Heart right ventricle (tissue), 16 donors: ENCODE measurements around the gene LMX1B. TPM values are rescaled to one million over a fixed set of nuclear protein-coding genes. Genes with fewer than 3 reads are reported as not detected.
A peak's percentile ranks its signal among the peaks of the same experiment; 100 is the strongest.

Experiments
- ATAC-seq, 8 donors: fragments of 200-7000 bp; cut with Tn5 transposase; one replicate each; pipeline ENCODE4 v1.9.1; 2020; ENCODE audit warnings: mild to moderate bottlenecking in 8 of 8, moderate library complexity in 8 of 8, moderate number of reproducible peaks in 1 of 8
- DNase-seq, 2 donors: peaks; one replicate each; pipeline ENCODE4 v3.0.0-alpha.2; 2020
- H3K27ac ChIP-seq, 10 donors: fragments of 200-600 bp; sonication (generic) in 2 of 10; one replicate each; pipeline versions ENCODE4 v1.5.0 to v1.8.0; 2020 to 2022; ENCODE audit warnings: mild to moderate bottlenecking in 3 of 10
- H3K27me3 ChIP-seq, 7 donors: fragments of 200-600 bp; one replicate each; pipeline ENCODE4 v1.8.0; 2021 to 2022; ENCODE audit warnings: mild to moderate bottlenecking in 2 of 7
- H3K36me3 ChIP-seq, 9 donors: fragments of 200-600 bp; sonication (generic) in 1 of 9; one replicate each; pipeline versions ENCODE4 v1.5.0 to v1.8.0; 2020 to 2022; ENCODE audit warnings: mild to moderate bottlenecking in 2 of 9
- H3K4me1 ChIP-seq, 9 donors: fragments of 200-600 bp; sonication (generic) in 1 of 9; one replicate each; pipeline versions ENCODE4 v1.5.0 to v1.8.0; 2020 to 2022; ENCODE audit warnings: mild to moderate bottlenecking in 4 of 9
- H3K4me3 ChIP-seq, 10 donors: fragments of 200-600 bp; sonication (generic) in 2 of 10; one replicate each; pipeline versions ENCODE4 v1.5.0 to v1.8.0; 2020 to 2022; ENCODE audit warnings: mild to moderate bottlenecking in 7 of 10, moderate library complexity in 2 of 10
- H3K9me3 ChIP-seq, 11 donors: fragments of 200-600 bp in 10 of 11; sonication (generic) in 2 of 11; one replicate each; pipeline versions ENCODE4 v1.5.0 to v1.8.0; 2013 to 2022; ENCODE audit warnings: mild to moderate bottlenecking in 2 of 11, control low read depth in 1 of 11, moderate library complexity in 1 of 11
- CTCF ChIP-seq, 9 donors: fragments of 200-600 bp; sonication (generic) in 2 of 9; IDR thresholded peaks; one replicate each; pipeline versions ENCODE4 v1.5.0 to v1.8.0; 2021 to 2022; ENCODE audit warnings: antibody characterized with exemption in 9 of 9, mild to moderate bottlenecking in 5 of 9, moderate library complexity in 1 of 9
- WGBS, 2 donors: extraction: QIAGEN DNeasy Blood & Tissue Kit; methylation state at CpG; one replicate each; pipeline ENCODE4 v1.1.7; 2013; ENCODE audit warnings: inconsistent platforms in 1 of 2; 5-methylcytosine and 5-hydroxymethylcytosine counted together
- intact Hi-C, 10 donors: fragments of 100-400 bp; cut with DNase I; formaldehyde crosslinking; loops; one replicate each; pipeline versions ENCODE4 v1.11.1 to v1.14.2; 2022
- polyA plus RNA-seq, 2 donors: library from polyadenylated mRNA; stranded (reverse); fragments of 200-250 nt; gene quantifications; one replicate each; pipeline ENCODE4 v1.2.3, GENCODE V29; 2013
- total RNA-seq, 10 donors: library from RNA; stranded (reverse); fragmentation: NEBNext Ultra II Directional in 3 of 10; extraction: Animal tissue kit (Norgen Biotek cat#: 25700) in 3 of 10; gene quantifications; one replicate each; pipeline versions ENCODE4 v1.2.1 to v1.2.4, GENCODE V29; 2021 to 2023
- donor health status: Arrhythmogenic right ventricular cardiomyopathy.
- donor health status: ischemic (EF 13 %, LVEDD 7.1; RV severe dilation, severe dysfunction).
- donor health status: healthy with polysubstance abuse.
- donor health status: DM: no; HTN: yes; CAD: no.
- donor health status: DM: no; HTN: no; CAD: no.
- donor health status: ischemic (EF 25% LVEDD 6.9; RV normal size, moderate dysfunction).
- donor health status: ischemic (EF 25% LVEDD 5.7; RV mildly dilated, moderate dysfunction).
- donor health status: healthy.
- donor health status: DM: yes; HTN: yes; CAD: no.
- donor health status: Ischemic cardiomyopathy.
- donor health status: ischemic (EF 35%, LVEDD 5.7; RV mildly dilated, moderate dysfunction).
- donor health status: nonischemic (EF 11% LVEDD 7.7; RV severe dilation, severe dysfunction).
- donor health status: DM: yes; HTN: yes; CAD: no.
- donor health status: PGD.
- donor health status: ischemic (EF 29% LVEDD 5.4; RV normal size, mild dysfunction).
- donor health status: nonischemic (EF 23%, LVEDD 6.1; RV moderate dilation, normal function).

The LMX1B gene
- total and polyA plus RNA-seq, 12 donors: 0.25 to 0.97 (median 0.37) TPM

- intact Hi-C loops: loop anchor here in 6 of 10 donors (1.0 to 10.0 kb wide), 6 partner anchors 72 to 1703 kb away; no protein-coding TSS in a partner anchor
- no peak overlapping the region for H3K27ac ChIP-seq
- 6% methylated on average over 36 of the region's 36 CpGs for WGBS, 2 donors
- ATAC-seq (peak; percentile 57 to 88 (median 73)), DNase-seq (peak; percentile 68 to 78)
- H3K4me1 ChIP-seq: peaks cover 6 to 16% (median 14%) of the 10 kb centered on the region in 9 donors
- H3K9me3 ChIP-seq: no peaks in the 10 kb centered on the region
- H3K4me3 ChIP-seq: peak overlapping the region in 7 of 10 donors; percentile 5 to 25 (median 15)
- no peaks in the 10 kb centered on the region for H3K36me3 ChIP-seq
- peaks cover 11 to 71% (median 58%) of the 10 kb centered on the region in 7 donors for H3K27me3 ChIP-seq
- TF ChIP-seq CTCF (IDR thresholded peaks at IDR 0.05): peak; percentile 75 to 90 (median 86)
Measured at GRCh38 chr9:126704892-126705766, 91.4 kb downstream of the LMX1B start.

- no peaks in the 10 kb centered on the region for H3K9me3 ChIP-seq
- DNase-seq: peak; percentile 38 to 68
- ATAC-seq: peak in 7 of 8 donors; percentile 38 to 60 (median 51)
- H3K27me3 ChIP-seq: peaks cover 11 to 76% (median 56%) of the 10 kb centered on the region in 7 donors
- intact Hi-C loops: loop anchor here in 7 of 10 donors (1.0 to 10.0 kb wide), 5 partner anchors 71 to 1704 kb away; no protein-coding TSS in a partner anchor
- H3K4me3 ChIP-seq: peak overlapping the region in 5 of 10 donors; percentile 5 to 25 (median 20)
- H3K4me1 ChIP-seq: peaks cover 6 to 16% (median 14%) of the 10 kb centered on the region in 9 donors
- H3K27ac ChIP-seq: no peak overlapping the region
- H3K36me3 ChIP-seq: no peaks in the 10 kb centered on the region
- WGBS, 2 donors: 38 to 41% methylated on average over 40 to 41 of the region's 41 CpGs
- peak in 8 of 9 donors; percentile 24 to 67 (median 52) for TF ChIP-seq CTCF (IDR thresholded peaks at IDR 0.05)
Measured at GRCh38 chr9:126705767-126706697, 92.3 kb downstream of the LMX1B start.

GRCh38 chr9:126706698-126707053 is 92.9 kb downstream of the LMX1B start:
- TF ChIP-seq CTCF (IDR thresholded peaks at IDR 0.05): peak in 1 of 9 donors; percentile 2
- H3K4me3 ChIP-seq: no peak overlapping the region
- no peak for DNase-seq
- H3K36me3 ChIP-seq: no peaks in the 10 kb centered on the region
- no peak for ATAC-seq
- intact Hi-C loops: loop anchor here in 4 of 10 donors (1.0 to 10.0 kb wide), 5 partner anchors 71 to 1704 kb away; no protein-coding TSS in a partner anchor
- peaks cover 11 to 69% (median 52%) of the 10 kb centered on the region in 7 donors for H3K27me3 ChIP-seq
- WGBS, 2 donors: 66 to 70% methylated on average over 5 of the region's 5 CpGs
- no peak overlapping the region for H3K27ac ChIP-seq
- H3K9me3 ChIP-seq: no peaks in the 10 kb centered on the region
- peaks cover 6 to 16% (median 14%) of the 10 kb centered on the region in 9 donors for H3K4me1 ChIP-seq
